ENCODE data around the gene NEDD4L.
"Not testable (repeated sequence)": the region's sequence is repeated elsewhere in the genome, so short reads cannot be mapped to it uniquely, and the experiment has no call there.

Gene NEDD4L

GRCh38 chr18:58027341-58027740 is 16.7 kb upstream of the NEDD4L start:
- DNase-seq: no peak

GRCh38 chr18:58028109-58028784 is 15.8 kb upstream of the NEDD4L start:
- no peak for DNase-seq

GRCh38 chr18:58032233-58032632 is 11.8 kb upstream of the NEDD4L start:
- DNase-seq: no peak

- DNase-seq: no peak
Measured at GRCh38 chr18:58033216-58033615, 10.8 kb upstream of the NEDD4L start.

GRCh38 chr18:58034370-58034769 is 9.7 kb upstream of the NEDD4L start:
- no peak for DNase-seq

GRCh38 chr18:58037163-58037562 is 6.9 kb upstream of the NEDD4L start:
- no peak for DNase-seq

- no peak for DNase-seq
Measured at GRCh38 chr18:58038063-58038462, 6.0 kb upstream of the NEDD4L start.

- DNase-seq: no peak
Measured at GRCh38 chr18:58041633-58042032, 2.4 kb upstream of the NEDD4L start.

GRCh38 chr18:58042826-58043490 is 1.1 kb upstream of the NEDD4L start:
- DNase-seq: no peak

GRCh38 chr18:58044370-58045241 is 580 bp downstream of the NEDD4L start:
- DNase-seq: peak; percentile 30

- DNase-seq: peak; percentile 14
Measured at GRCh38 chr18:58045242-58046092, 1.4 kb downstream of the NEDD4L start.

GRCh38 chr18:58046093-58046793 is 2.2 kb downstream of the NEDD4L start:
- DNase-seq: no peak

GRCh38 chr18:58046794-58047555 is 2.9 kb downstream of the NEDD4L start:
- no peak for DNase-seq

GRCh38 chr18:58047556-58047882 is 3.5 kb downstream of the NEDD4L start:
- no peak for DNase-seq

- DNase-seq: no peak
Measured at GRCh38 chr18:58048081-58048642, 4.1 kb downstream of the NEDD4L start.

GRCh38 chr18:58049000-58049688 is 5.1 kb downstream of the NEDD4L start:
- no peak for DNase-seq

- DNase-seq: not testable (repeated sequence)
Measured at GRCh38 chr18:58050963-58051362, 6.9 kb downstream of the NEDD4L start.

- DNase-seq: no peak
Measured at GRCh38 chr18:58051765-58052460, 7.9 kb downstream of the NEDD4L start.

GRCh38 chr18:58052960-58053359 is 8.9 kb downstream of the NEDD4L start:
- DNase-seq: no peak
